GM19455 (cell line): ENCODE results near the gene SHLD1.
"Not testable (repeated sequence)": the region's sequence is repeated elsewhere in the genome, so short reads cannot be mapped to it uniquely, and the experiment has no call there.

Experiments
- ATAC-seq: cut with Tn5 transposase; IDR thresholded peaks from one replicate; pipeline ENCODE4 v1.9.1; 2021; ENCODE audit not compliant: unreplicated experiment

The SHLD1 gene

GRCh38 chr20:5735845-5736510 lies 14.2 kb upstream of the SHLD1 start:
- ATAC-seq: no peak

GRCh38 chr20:5737619-5737953 lies 12.6 kb upstream of the SHLD1 start:
- ATAC-seq: no peak

GRCh38 chr20:5737966-5738365 lies 12.2 kb upstream of the SHLD1 start:
- no peak for ATAC-seq

- ATAC-seq: not testable (repeated sequence)
These were observed 9.6 kb upstream of the SHLD1 start for GRCh38 chr20:5740643-5741042.

GRCh38 chr20:5741089-5741488 lies 9.1 kb upstream of the SHLD1 start:
- ATAC-seq: no peak

- no peak for ATAC-seq
These were observed 8.2 kb upstream of the SHLD1 start for GRCh38 chr20:5742041-5742440.

GRCh38 chr20:5745416-5746030 lies 4.7 kb upstream of the SHLD1 start:
- ATAC-seq: no peak

- ATAC-seq: no peak
These were observed 4.1 kb upstream of the SHLD1 start for GRCh38 chr20:5746064-5746463.

- ATAC-seq: no peak
These were observed 2.0 kb upstream of the SHLD1 start for GRCh38 chr20:5748246-5748645.

- ATAC-seq: not testable (repeated sequence)
These were observed 669 bp upstream of the SHLD1 start for GRCh38 chr20:5749512-5749951.

GRCh38 chr20:5751856-5752255 lies 1.7 kb downstream of the SHLD1 start:
- ATAC-seq: no peak

GRCh38 chr20:5753814-5754213 lies 3.6 kb downstream of the SHLD1 start:
- ATAC-seq: no peak

- no peak for ATAC-seq
These were observed 7.7 kb downstream of the SHLD1 start for GRCh38 chr20:5757949-5758348.

- no peak for ATAC-seq
These were observed 16.0 kb downstream of the SHLD1 start for GRCh38 chr20:5766085-5766764.

GRCh38 chr20:5767493-5768098 lies 17.4 kb downstream of the SHLD1 start:
- no peak for ATAC-seq

- ATAC-seq: no peak
These were observed 20.2 kb downstream of the SHLD1 start for GRCh38 chr20:5770231-5770986.

- no peak for ATAC-seq
These were observed 20.8 kb downstream of the SHLD1 start for GRCh38 chr20:5770987-5771318.

- no peak for ATAC-seq
These were observed 22.5 kb downstream of the SHLD1 start for GRCh38 chr20:5772704-5773103.

- no peak for ATAC-seq
These were observed 23.4 kb downstream of the SHLD1 start for GRCh38 chr20:5773589-5773988.

- ATAC-seq: no peak
These were observed 25.9 kb downstream of the SHLD1 start for GRCh38 chr20:5776077-5776476.
